ENCODE data around the gene MYH14. TPM values are rescaled to one million over a fixed set of nuclear protein-coding genes. Genes with fewer than 3 reads are reported as not detected.

Gene MYH14
- polyA plus RNA-seq, 1 donor from 2014 or later = not detected

- peak overlapping the region; percentile 85 for H3K9ac ChIP-seq (ENCODE audit: low read length)
Observed at GRCh38 chr19:50331994-50332243, 128.5 kb downstream of the MYH14 start.

GRCh38 chr19:50332244-50333038 is 129.0 kb downstream of the MYH14 start:
- Histone ChIP-seq H3K36me3 (ENCODE audit: insufficient read depth, low read length) (no peaks in the 10 kb centered on the region), H3K79me2 (replicated peaks; ENCODE audit: insufficient read depth, low read length) (no peaks in the 10 kb centered on the region), H3K27me3 (ENCODE audit: insufficient read depth, low read depth, low read length) (peaks cover 6% of the 10 kb centered on the region), H4K20me1 (ENCODE audit: insufficient read depth) (no peaks in the 10 kb centered on the region), H3K9me2 (ENCODE audit: insufficient read depth, low read length) (no peaks in the 10 kb centered on the region), H2AFZ (ENCODE audit: low read depth, low read length) (peak overlapping the region; percentile 58), H3F3A (ENCODE audit: insufficient read depth, low read length, poor library complexity, severe bottlenecking) (no peaks in the 10 kb centered on the region), H3K9ac (ENCODE audit: low read length) (peak overlapping the region; percentile 67), H3K9me3 (ENCODE audit: low read length) (no peaks in the 10 kb centered on the region), H3K27ac (ENCODE audit: low read length) (peak overlapping the region; percentile 12), H3K4me2 (ENCODE audit: low read length) (peak overlapping the region; percentile 58), H3K4me3 (ENCODE audit: low read length) (peak overlapping the region; percentile 86)
- TF ChIP-seq EZH2 (IDR thresholded peaks at IDR 0.05; ENCODE audit: borderline replicate concordance, insufficient read depth, low read length, poor library complexity, severe bottlenecking) = no peak
- TF ChIP-seq REST (IDR thresholded peaks at IDR 0.05; ENCODE audit: borderline replicate concordance) = no peak
- TF ChIP-seq EP300 (conservative IDR thresholded peaks at IDR 0.05; ENCODE audit: poor library complexity, severe bottlenecking) = no peak
- TF ChIP-seq POLR2AphosphoS5 (IDR thresholded peaks at IDR 0.05) = no peak
- TF ChIP-seq MXI1 (conservative IDR thresholded peaks at IDR 0.05; ENCODE audit: poor library complexity, severe bottlenecking) = no peak
- TF ChIP-seq TAF1 (IDR thresholded peaks at IDR 0.05; ENCODE audit: low read depth) = no peak
- no peak for TF ChIP-seq SMC3 (conservative IDR thresholded peaks at IDR 0.05; ENCODE audit: poor library complexity)

More at GRCh38 chr19:50331994-50332243, 128.5 kb downstream of the MYH14 start:
- no peaks in the 10 kb centered on the region for H3K9me3 ChIP-seq (ENCODE audit: low read length)
- TF ChIP-seq CTCF (IDR thresholded peaks at IDR 0.05; ENCODE audit: poor library complexity, severe bottlenecking) (no peak), MXI1 (conservative IDR thresholded peaks at IDR 0.05; ENCODE audit: poor library complexity, severe bottlenecking) (no peak), EP300 (conservative IDR thresholded peaks at IDR 0.05; ENCODE audit: poor library complexity, severe bottlenecking) (no peak), REST (IDR thresholded peaks at IDR 0.05; ENCODE audit: borderline replicate concordance) (no peak), POLR2AphosphoS5 (IDR thresholded peaks at IDR 0.05) (no peak), TAF1 (IDR thresholded peaks at IDR 0.05; ENCODE audit: low read depth) (no peak), RAD21 (conservative IDR thresholded peaks at IDR 0.05) (no peak), EZH2 (IDR thresholded peaks at IDR 0.05; ENCODE audit: borderline replicate concordance, insufficient read depth, low read length, poor library complexity, severe bottlenecking) (no peak), SMC3 (conservative IDR thresholded peaks at IDR 0.05; ENCODE audit: poor library complexity) (no peak)
- H3K36me3 ChIP-seq (ENCODE audit: insufficient read depth, low read length) = no peaks in the 10 kb centered on the region
- peaks cover 11% of the 10 kb centered on the region for H3K27me3 ChIP-seq (ENCODE audit: insufficient read depth, low read depth, low read length)
- H2AFZ ChIP-seq (ENCODE audit: low read depth, low read length) = no peak overlapping the region
- H3K4me2 ChIP-seq (ENCODE audit: low read length) = peak overlapping the region; percentile 51
- no peaks in the 10 kb centered on the region for H4K20me1 ChIP-seq (ENCODE audit: insufficient read depth)
- no peaks in the 10 kb centered on the region for H3K79me2 ChIP-seq (replicated peaks; ENCODE audit: insufficient read depth, low read length)
- H3K27ac ChIP-seq (ENCODE audit: low read length) = no peak overlapping the region
- H3K9me2 ChIP-seq (ENCODE audit: insufficient read depth, low read length) = no peaks in the 10 kb centered on the region
- H3F3A ChIP-seq (ENCODE audit: insufficient read depth, low read length, poor library complexity, severe bottlenecking) = no peaks in the 10 kb centered on the region
- peak overlapping the region; percentile 86 for H3K4me3 ChIP-seq (ENCODE audit: low read length)
